HG02884 (cell line): Measurements from ENCODE around the gene CSPG4.

Experiments
- ATAC-seq: cut with Tn5 transposase; IDR thresholded peaks from one replicate; pipeline ENCODE4 v1.9.1; 2021; ENCODE audit warnings: mild to moderate bottlenecking, moderate library complexity; ENCODE audit not compliant: unreplicated experiment

CSPG4 gene

GRCh38 chr15:75673426-75674235, 39.0 kb downstream of the CSPG4 start:
- no peak for ATAC-seq

- ATAC-seq, result no peak
These were observed 39.8 kb downstream of the CSPG4 start for GRCh38 chr15:75672646-75673425.

- ATAC-seq, result no peak
These were observed 40.7 kb downstream of the CSPG4 start for GRCh38 chr15:75671730-75672602.

- ATAC-seq, result no peak
These were observed 42.8 kb downstream of the CSPG4 start for GRCh38 chr15:75669879-75670212.

- no peak for ATAC-seq
These were observed 43.3 kb downstream of the CSPG4 start for GRCh38 chr15:75669191-75669878.

GRCh38 chr15:75666823-75667501, 45.7 kb downstream of the CSPG4 start:
- ATAC-seq, result no peak

- ATAC-seq, result no peak
These were observed 48.7 kb downstream of the CSPG4 start for GRCh38 chr15:75663931-75664421.

- ATAC-seq, result no peak
These were observed 49.7 kb downstream of the CSPG4 start for GRCh38 chr15:75662823-75663519.

GRCh38 chr15:75661756-75662140, 50.9 kb downstream of the CSPG4 start:
- no peak for ATAC-seq

- no peak for ATAC-seq
These were observed 51.4 kb downstream of the CSPG4 start for GRCh38 chr15:75661100-75661755.

- no peak for ATAC-seq
These were observed 52.6 kb downstream of the CSPG4 start for GRCh38 chr15:75659928-75660645.

- no peak for ATAC-seq
These were observed 53.4 kb downstream of the CSPG4 start for GRCh38 chr15:75659141-75659771.

GRCh38 chr15:75656813-75657212, 55.8 kb downstream of the CSPG4 start:
- no peak for ATAC-seq

GRCh38 chr15:75656331-75656730, 56.3 kb downstream of the CSPG4 start:
- no peak for ATAC-seq

GRCh38 chr15:75655931-75656330, 56.7 kb downstream of the CSPG4 start:
- ATAC-seq, result no peak

GRCh38 chr15:75654201-75654907, 58.3 kb downstream of the CSPG4 start:
- no peak for ATAC-seq

- ATAC-seq, result no peak
These were observed 59.2 kb downstream of the CSPG4 start for GRCh38 chr15:75653347-75653913.
